GM21367 (cell line): ENCODE measurements around the gene RCE1.
"Not testable (repeated sequence)": the region's sequence is repeated elsewhere in the genome, so short reads cannot be mapped to it uniquely, and the experiment has no call there.

ENCODE experiments used
- ATAC-seq: cut with Tn5 transposase; IDR thresholded peaks from one replicate; pipeline ENCODE4 v1.9.1; 2021; ENCODE audit not compliant: unreplicated experiment

The RCE1 gene, protein sequence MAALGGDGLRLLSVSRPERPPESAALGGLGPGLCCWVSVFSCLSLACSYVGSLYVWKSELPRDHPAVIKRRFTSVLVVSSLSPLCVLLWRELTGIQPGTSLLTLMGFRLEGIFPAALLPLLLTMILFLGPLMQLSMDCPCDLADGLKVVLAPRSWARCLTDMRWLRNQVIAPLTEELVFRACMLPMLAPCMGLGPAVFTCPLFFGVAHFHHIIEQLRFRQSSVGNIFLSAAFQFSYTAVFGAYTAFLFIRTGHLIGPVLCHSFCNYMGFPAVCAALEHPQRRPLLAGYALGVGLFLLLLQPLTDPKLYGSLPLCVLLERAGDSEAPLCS

DNA sequence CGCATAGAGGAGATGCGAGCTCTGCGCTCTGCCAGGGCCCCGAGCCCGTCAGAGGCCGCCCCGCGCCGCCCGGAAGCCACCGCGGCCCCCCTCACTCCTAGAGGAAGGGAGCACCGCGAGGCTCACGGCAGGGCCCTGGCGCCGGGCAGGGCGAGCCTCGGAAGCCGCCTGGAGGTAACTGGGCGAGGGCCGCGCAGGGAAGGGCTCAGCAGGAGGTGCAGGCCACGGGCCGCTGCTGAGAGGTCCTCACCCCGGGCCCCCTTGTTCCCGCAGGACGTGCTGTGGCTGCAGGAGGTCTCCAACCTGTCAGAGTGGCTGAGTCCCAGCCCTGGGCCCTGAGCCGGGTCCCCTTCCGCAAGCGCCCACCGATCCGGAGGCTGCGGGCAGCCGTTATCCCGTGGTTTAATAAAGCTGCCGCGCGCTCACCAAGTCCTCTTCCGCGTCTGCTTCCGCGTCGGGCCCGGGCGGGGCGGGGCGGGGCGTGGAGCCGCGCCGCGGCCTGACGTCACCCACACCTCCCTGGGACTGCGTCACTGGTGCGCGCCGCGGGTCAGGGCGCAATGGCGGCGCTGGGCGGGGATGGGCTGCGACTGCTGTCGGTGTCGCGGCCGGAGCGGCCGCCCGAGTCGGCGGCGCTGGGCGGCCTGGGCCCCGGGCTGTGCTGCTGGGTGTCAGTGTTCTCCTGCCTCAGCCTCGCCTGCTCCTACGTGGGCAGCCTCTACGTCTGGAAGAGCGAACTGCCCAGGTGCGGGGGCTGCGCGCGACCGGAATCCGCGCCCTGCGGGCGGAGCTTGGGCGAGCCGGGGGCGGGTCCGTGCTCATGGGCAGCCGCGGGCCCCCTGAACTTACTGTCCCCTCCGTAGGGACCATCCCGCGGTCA, at the start of gene RCE1:
Gene RCE1 (plus strand): TSS at position 546 of the 880 bp plus-strand sequence. CDS start 15 bp downstream, at position 561.
- ATAC-seq: peak; percentile 58

DNA sequence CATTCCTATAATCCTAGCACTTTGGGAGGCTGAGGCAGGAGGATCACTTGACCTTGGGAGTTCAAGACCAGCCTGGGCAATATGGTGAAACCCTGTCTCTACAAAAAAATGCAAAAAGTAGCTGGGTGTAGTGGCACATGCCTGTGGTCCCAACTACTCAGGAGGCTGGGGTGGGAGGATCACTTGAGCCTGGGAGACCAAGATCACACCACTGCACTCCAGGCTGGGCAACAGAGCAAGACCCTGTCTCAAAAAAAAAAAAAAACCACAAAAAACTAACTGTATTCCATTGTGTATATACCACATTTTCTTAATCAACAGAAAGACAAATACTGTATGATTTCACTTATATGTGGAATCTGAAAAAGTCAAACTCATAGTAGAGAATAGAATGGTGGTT, 43.4 kb upstream of the RCE1 start:
- not testable (repeated sequence) for ATAC-seq

DNA sequence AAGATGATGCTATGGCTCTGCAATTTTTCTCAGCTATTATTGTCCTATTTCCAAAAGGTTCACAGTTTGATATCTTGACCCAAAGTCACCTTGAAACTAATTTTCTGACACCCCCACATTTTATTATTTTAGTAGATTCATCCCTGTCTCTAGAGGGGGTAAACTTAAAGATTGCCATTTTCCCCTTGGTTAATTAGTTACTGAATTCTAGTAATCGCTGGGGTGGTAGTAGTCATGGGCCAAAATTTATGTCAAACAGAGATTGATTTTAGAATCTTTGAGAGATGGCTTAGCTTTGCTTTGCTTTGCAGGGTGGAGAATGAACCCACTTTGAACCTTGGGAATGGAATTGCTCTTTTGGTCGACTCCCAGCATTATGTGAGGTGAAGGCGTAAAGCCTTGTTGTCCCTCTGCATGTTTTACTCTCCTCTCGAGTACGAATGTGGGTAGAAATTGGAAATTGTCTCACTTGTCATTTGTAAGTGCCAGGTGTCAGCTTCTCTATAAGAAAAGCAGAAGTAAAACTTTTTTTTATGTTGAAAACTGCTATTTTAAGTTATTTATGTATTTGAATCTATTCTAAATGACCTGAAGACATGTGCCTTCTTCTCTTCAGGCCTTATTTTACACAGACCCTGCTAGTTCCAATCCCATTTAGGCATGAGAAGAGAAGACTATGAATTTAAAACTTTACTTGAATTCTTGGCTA, 42.4 kb upstream of the RCE1 start:
- no peak for ATAC-seq

DNA sequence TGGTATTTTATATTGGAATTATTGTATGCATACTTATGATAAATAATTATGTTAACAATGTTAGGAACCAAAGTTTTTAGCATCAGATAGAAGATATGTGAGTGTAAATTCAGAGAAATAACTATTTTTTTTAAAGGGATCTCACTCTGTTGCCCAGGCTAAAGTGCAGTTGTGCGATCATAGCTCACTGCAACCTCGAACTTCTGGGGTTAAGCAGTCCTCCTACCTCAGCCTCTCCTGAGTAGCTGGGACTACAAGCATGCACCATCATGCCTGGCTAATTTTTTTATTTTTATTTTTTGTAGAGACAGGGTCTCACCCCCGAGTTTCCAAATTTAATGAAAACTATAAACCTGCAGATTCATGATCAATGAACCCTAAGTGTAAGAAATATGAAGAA, 33.6 kb upstream of the RCE1 start:
- no peak for ATAC-seq

DNA sequence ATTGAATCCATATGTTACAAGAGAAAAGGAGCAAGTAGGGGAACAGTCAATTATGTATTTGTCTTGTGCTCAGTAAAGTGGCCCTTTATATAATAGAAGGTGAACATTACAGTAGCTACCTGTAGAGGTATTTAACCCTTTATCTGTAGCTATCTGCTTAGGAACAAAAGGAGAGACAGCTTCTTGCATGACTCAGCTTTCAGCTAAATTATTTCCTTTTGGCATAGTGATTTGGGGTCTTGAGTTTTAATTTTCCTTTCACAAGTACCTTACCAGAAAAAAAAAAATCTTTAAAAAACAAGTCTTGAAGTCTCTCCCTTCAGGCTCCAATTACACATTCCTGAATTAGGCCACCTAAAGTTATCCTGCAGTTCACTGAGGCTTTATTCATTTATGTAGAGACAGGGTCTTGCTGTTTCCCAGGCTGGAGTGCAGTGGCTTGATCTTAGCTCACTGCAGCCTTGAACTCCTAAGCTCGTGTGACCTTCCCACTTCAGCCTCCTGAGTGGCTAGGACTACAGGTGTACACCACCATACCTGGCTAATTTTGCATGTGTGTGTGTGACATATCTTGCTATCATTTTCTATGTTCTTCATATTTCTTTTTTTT, 32.6 kb upstream of the RCE1 start:
- ATAC-seq: no peak

DNA sequence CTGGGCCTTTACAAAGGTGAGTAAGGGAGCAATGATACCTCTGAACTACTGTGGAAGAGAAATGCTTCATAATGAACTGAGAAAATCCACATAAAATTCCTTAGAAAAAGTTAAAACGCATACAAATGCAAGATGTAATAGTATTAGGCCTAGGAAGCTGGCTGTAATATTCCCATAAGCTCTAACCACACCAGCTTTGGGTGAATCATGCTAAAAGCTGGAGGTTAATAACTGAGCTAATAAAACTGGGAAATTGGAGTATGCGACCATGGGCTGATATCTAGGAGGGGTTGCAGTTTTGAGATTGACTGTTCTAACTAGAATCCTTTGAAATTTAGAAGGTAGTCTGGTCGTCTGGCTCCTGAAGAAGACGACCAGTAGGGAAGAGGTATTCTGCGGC, 28.6 kb upstream of the RCE1 start:
- ATAC-seq: no peak

DNA sequence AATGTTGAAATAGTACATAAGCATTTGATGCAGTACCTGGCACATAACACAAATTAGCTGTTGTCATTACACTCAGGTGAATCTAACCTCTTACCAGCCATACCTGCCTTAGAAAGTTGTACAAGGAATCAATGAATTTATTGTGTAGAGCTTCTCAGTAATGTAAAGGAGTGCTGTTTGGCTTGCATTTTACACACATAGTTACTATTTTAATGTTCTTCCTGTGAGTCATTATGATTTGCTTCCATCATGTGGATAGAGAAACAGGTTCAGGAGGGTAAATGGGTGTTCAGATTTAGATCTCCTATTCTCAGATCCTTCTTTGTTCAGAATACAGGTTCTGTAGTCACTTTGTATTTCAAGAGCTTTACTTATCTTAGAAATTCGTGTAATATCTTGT, 27.6 kb upstream of the RCE1 start:
- ATAC-seq: no peak

DNA sequence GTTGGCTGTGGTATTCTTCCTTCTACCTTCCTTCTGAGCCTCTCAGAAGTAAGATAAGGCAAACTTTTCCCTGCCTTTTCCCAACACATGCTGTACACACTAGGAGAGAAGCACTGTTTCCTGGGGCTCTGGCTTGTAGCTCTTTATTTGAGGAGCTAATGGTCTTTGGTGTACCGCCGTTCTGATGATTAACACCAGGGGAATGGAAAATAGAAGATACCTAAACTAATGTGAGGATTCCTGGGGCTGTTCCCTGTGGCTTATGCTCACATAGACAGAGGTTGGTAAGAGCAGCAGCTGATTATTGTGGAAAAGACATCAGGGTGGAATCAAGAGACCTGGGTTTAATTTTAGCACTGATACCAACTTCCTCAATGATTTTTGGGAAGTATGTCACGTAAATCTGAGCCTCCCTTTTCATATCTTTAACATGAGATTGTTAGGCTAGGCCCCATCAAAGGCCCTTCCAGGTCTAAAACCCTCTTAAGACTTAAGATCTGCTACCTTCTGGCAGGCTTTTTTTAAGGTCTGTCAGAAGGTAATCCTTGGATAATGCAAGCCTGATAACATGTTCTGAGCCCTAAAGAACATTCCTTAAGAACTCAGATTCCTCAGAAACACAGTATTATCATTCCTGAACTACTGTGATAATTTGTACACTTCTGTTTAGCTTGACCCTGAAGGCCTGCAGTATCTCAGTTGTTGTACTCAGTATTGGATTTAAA, 24.8 kb upstream of the RCE1 start:
- no peak for ATAC-seq

DNA sequence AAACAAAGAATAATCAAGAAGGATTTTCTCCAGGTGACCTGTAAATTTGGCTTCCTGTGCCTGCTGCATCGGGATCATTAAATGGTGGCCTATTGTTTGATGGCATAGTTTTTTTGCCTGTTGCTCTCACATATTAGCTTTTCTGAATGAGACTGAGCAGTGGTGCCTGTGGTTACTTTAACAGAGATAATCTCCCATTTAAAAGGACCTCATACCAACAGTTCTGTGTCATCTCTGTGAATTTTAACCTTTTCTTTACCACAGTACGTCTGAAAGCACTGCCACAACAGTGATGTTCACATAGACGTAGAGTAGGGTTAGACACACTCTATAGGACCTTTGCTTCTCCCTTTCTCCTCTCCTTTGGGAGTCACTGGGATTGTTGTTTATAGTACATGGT, 22.9 kb upstream of the RCE1 start:
- ATAC-seq: no peak

DNA sequence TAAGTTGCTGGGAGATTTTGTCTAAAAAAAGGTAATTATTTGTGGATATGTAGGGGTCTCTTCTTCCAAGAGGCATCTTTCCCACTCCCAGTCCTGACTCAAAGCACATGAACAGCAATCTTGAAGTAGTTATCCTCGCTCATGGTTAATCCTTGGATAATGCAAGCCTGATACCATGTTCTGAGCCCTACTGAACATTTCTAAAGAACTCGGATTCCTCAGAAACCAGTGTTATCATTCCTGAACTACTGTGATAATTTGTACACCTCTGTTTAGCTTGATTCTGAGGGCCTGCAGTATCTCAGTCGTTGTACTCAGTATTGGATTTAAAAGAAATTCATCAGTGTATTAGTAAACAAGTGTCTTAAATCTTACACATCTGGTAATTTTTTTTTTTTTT, 22.3 kb upstream of the RCE1 start:
- no peak for ATAC-seq

DNA sequence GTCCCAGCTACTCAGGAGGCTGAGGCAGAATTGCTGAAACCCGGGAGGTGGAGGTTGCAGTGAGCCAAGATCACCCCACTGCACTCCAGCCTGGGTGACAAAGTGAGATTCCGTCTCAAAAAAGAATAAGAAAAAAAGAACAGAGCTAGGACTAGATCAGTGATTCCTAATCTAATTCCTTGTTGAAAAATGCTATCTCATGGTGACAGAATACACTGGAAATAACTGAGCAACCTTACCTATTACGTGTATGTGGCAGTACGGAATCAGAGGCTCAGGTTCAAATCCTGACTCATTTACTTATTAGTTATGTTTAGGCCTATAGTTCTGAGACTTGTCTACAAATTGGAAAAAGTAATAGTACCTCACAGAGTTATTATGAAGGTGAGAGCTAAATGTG, 19.5 kb upstream of the RCE1 start:
- ATAC-seq: no peak

DNA sequence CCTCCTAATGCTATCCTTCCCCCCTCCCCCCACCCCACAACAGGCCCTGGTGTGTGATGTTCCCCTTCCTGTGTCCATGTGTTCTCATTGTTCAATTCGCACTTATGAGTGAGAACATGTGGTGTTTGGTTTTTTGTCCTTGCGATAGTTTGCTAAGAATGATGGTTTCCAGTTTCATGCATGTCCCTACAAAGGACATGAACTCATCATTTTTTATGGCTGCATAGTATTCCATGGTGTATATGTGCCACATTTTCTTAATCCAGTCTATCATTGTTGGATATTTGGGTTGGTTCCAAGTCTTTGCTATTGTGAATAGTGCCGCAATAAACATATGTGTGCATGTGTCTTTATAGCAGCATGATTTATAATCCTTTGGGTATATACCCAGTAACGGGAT, 18.7 kb upstream of the RCE1 start:
- not testable (repeated sequence) for ATAC-seq

DNA sequence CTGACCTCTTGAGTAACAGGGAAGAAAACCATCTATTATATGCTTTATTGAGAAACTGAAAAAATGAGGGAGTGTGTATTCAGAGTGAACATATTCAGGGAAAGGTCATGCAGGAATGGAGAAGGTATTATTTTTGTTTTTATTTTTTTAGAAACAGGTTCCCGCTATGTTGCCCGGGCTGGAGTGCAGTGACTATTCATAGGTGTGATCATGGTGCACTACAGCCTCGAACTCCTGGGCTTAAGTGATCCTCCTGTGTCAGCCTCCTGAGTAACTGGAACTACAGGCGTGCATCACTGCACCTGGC, 8.7 kb upstream of the RCE1 start:
- no peak for ATAC-seq

DNA sequence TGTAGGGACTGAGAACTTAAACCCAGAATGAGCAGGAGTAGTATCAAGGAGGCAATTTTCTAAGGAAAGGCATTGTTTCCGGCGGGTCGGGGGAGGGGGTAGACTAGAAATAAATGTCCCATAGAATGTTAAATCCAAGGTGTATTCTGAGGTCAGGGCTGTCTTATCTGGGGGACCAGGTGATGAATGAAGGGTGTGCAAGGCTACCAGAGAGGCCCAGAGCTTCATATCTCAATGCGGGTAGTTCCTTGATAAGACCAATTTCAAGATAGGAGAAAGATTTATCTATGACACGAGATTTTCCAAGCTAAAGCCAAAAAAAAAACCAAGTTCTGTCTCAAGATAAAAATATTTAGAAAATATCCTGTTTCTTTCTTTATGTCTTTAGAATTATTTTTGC, 8.3 kb upstream of the RCE1 start:
- no peak for ATAC-seq

DNA sequence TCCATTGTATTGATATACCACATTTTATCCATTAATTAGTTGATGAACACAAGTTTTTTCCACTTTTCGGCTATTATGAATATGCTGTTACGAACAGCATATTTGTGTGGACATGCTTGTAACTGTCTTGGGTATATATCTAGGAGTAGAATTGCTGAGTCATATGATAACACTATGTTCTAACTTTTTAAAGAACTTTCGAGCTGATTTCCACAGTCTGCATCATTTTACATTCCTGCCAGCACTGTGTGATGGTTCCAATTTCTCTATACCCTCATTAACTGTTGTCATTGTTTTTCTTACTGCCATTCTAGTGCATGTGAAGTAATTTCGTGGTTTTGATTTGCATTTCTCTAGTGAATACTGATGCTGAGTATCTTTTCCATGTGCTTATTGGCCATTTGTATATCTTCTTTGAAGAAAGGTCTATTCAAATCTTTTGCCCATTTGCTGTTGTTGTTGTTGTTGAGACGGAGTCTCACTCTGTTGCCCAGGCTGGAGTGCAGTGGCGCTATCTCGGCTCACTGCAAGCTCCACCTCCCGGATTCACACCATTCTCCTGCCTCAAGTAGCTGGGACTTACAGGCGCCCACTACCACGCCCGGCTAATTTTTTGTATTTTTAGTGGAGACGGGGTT, 7.4 kb upstream of the RCE1 start:
- no peak for ATAC-seq

DNA sequence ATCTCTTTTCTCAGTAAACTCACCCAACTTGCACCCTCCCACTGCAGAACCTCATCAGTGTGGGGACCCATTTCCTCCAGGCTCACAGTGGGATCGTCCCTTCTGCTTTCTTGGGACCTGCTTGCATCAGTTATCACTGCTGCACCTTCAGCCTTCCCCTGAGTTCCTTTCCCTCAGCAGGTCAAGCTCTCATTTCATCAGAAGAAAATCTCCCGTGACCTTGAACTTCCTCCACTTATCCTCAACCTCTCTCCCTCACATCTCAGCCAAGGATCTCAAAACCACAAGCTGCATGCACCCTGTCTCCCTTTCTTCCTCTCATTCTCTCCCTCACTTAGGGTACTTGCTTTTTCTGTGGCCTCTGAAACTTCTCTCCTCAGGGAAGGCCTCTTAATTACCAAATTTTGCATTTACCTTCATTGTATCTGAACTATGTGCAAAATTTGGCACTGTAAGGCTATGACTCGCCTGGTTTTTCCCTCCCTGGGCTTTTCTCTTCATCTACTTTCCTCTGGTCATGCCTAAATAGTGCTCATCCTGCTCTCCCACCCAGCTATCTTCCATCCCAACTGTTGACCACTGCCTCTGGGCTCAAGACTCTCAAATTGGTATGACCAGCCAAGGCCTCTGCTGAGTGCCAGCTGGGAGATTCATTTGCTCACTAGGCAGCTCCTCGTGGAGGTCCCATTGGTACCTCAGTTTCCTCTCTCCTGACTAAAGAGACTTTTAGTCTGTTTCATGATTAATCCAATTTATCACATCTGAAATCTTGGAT, 2.7 kb upstream of the RCE1 start:
- ATAC-seq: no peak

DNA sequence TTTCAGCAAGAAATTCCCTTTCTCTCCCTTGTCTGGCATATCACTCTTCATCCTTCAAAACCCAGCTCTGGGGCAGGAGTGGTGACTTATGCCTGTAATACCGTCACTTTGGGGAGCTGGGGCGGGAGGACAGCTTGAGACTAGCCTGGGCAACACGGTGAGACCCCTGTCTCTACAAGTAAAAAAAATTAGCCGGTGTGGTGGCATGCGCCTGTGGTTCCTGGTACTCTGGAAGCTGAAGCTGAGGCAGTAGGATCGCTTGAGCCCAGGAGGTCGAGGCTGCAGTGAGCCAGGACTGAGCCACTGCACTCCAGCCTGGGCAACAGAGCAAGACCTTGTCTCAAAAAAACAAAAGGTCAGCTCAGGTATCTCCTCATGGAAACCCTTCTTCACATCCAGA, 1.4 kb upstream of the RCE1 start:
- no peak for ATAC-seq

DNA sequence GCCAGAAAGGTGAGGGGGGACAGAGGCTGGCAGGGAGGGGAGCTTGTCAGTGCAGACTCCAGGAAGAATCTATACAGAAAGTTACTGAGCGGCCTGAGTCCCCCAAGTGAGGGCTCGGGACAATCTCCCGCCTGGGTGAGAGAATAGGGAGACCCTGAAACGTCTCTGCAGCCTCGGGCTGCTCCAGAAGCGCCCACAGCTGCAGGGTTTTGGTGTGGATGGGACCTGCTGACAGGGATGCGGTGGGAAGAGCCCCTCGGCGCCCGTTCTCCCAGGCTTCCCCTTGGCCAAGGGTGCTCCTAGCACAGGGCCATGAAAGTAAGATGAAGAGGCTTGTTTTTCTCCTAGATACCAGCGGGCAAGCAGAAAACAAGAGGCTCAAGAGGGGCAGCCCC, 743 bp upstream of the RCE1 start:
- no peak for ATAC-seq

DNA sequence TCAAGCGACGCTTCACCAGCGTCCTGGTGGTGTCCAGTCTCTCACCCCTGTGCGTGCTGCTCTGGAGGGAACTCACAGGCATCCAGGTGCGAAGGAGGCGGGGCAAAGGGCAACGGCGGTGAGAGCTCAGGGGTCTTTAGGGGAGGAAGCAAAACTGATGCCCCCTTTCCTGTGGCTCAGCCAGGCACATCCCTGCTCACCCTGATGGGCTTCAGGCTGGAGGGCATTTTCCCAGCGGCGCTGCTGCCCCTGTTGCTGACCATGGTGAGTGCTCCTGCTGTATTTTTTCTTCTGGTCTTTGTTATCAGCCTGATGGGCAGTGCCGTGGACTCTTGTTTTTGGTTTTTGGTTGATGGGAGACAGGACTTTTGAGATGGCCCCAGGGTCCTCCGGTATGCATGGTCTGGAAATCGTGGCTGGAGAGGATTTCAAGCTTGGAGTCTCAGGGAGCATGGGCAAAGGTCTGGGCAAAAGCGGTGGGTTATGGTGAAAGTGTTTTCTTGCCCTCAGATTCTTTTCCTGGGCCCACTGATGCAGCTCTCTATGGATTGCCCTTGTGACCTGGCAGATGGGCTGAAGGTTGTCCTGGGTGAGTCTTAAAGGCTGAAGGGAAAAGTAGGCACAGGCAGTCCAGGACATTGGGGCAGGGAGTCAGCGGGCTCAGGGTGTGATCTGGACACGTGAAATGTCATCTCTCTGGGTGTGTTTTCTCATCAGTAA, 695 bp downstream of the RCE1 start:
- no peak for ATAC-seq
